ENCODE measurements around the gene ORAI3. TPM values are rescaled to one million over a fixed set of nuclear protein-coding genes. Genes with fewer than 3 reads are reported as not detected.

Gene ORAI3
- total and polyA plus RNA-seq, 2 of the 13 experiments (the other 11 are each of a cell fraction or from before 2014, with no cell fraction given) = 11.4 to 32.0 TPM

- TF ChIP-seq ZNF550 (CRISPR knock-in tag; IDR thresholded peaks at IDR 0.05; ENCODE audit: borderline replicate concordance) = no peak; the same call in 1 of the 2 replicates
- TF ChIP-seq MAZ (IDR thresholded peaks at IDR 0.05; ENCODE audit: borderline replicate concordance, low read depth, low read length) = peak; percentile 97
- TF ChIP-seq MAZ (CRISPR knock-in tag; IDR thresholded peaks at IDR 0.05; ENCODE audit: low read depth) = peak; percentile 95; the same call in 1 of the 2 replicates
- TF ChIP-seq, protein P1, sequence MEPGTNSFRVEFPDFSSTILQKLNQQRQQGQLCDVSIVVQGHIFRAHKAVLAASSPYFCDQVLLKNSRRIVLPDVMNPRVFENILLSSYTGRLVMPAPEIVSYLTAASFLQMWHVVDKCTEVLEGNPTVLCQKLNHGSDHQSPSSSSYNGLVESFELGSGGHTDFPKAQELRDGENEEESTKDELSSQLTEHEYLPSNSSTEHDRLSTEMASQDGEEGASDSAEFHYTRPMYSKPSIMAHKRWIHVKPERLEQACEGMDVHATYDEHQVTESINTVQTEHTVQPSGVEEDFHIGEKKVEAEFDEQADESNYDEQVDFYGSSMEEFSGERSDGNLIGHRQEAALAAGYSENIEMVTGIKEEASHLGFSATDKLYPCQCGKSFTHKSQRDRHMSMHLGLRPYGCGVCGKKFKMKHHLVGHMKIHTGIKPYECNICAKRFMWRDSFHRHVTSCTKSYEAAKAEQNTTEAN (CRISPR knock-in tag; conservative IDR thresholded peaks at IDR 0.05) = 0 out of 2 replicates have a peak, but pooled peaks have one; percentile 8
- TF ChIP-seq SMYD3 (CRISPR knock-in tag; IDR thresholded peaks at IDR 0.05) = no peak
- TF ChIP-seq TOE1 (CRISPR knock-in tag; IDR thresholded peaks at IDR 0.05) = 0 out of 2 replicates have a peak, but pooled peaks have one; percentile 76
- TF ChIP-seq ZNF720 (CRISPR knock-in tag; IDR thresholded peaks at IDR 0.05) = no peak
- TF ChIP-seq, protein P2, sequence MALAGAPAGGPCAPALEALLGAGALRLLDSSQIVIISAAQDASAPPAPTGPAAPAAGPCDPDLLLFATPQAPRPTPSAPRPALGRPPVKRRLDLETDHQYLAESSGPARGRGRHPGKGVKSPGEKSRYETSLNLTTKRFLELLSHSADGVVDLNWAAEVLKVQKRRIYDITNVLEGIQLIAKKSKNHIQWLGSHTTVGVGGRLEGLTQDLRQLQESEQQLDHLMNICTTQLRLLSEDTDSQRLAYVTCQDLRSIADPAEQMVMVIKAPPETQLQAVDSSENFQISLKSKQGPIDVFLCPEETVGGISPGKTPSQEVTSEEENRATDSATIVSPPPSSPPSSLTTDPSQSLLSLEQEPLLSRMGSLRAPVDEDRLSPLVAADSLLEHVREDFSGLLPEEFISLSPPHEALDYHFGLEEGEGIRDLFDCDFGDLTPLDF (CRISPR knock-in tag; IDR thresholded peaks at IDR 0.05) = peak; percentile 21; the same call in 1 of the 2 replicates
- peak; percentile 75 for TF ChIP-seq POGK (CRISPR knock-in tag; conservative IDR thresholded peaks at IDR 0.05)
- no peak for TF ChIP-seq KLF16 (CRISPR knock-in tag; IDR thresholded peaks at IDR 0.05)
- TF ChIP-seq ZNF503 (CRISPR knock-in tag; IDR thresholded peaks at IDR 0.05) = 0 out of 2 replicates have a peak, but pooled peaks have one; percentile 27
- peak; percentile 20; the same call in 1 of the 2 replicates for TF ChIP-seq TFDP2 (CRISPR knock-in tag; IDR thresholded peaks at IDR 0.05)
- TF ChIP-seq MIXL1 (CRISPR knock-in tag; IDR thresholded peaks at IDR 0.05) = 0 out of 2 replicates have a peak, but pooled peaks have one; percentile 24
- TF ChIP-seq ZNF350 (CRISPR knock-in tag; IDR thresholded peaks at IDR 0.05; ENCODE audit: borderline replicate concordance, low read depth) = peak; percentile 39; the same call in 1 of the 2 replicates
- TF ChIP-seq, protein P3, sequence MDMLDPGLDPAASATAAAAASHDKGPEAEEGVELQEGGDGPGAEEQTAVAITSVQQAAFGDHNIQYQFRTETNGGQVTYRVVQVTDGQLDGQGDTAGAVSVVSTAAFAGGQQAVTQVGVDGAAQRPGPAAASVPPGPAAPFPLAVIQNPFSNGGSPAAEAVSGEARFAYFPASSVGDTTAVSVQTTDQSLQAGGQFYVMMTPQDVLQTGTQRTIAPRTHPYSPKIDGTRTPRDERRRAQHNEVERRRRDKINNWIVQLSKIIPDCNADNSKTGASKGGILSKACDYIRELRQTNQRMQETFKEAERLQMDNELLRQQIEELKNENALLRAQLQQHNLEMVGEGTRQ (IDR thresholded peaks at IDR 0.05; ENCODE audit: low read depth, low read length) = no peak
- TF ChIP-seq, protein P3 (CRISPR knock-in tag; IDR thresholded peaks at IDR 0.05; ENCODE audit: borderline replicate concordance) = no peak
- TF ChIP-seq HNRNPL (IDR thresholded peaks at IDR 0.05; ENCODE audit: low read depth, low read length) = peak; percentile 77
- TF ChIP-seq NR0B2 (CRISPR knock-in tag; IDR thresholded peaks at IDR 0.05) = peak; percentile 80; the same call in 1 of the 2 replicates
Observed at GRCh38 chr16:30984669-30985400, 36.0 kb downstream of the ORAI3 start, which contains the start of gene HSD3B7 (continued).
